ENCODE results near the gene CPEB1.

GRCh38 chr15:82572311-82572710 lies 74.9 kb downstream of the CPEB1 start:
- no peak for TF ChIP-seq CTCF (IDR thresholded peaks at IDR 0.05; ENCODE audit: insufficient read depth, low read length, poor library complexity, severe bottlenecking)
- TF ChIP-seq EZH2phosphoT487 (conservative IDR thresholded peaks at IDR 0.05; ENCODE audit: low read length), result no peak

All from SU-DHL-6 (cell line).